ENCODE measurements around the gene TXNDC9.
"Not testable (repeated sequence)": the region's sequence is repeated elsewhere in the genome, so short reads cannot be mapped to it uniquely, and the experiment has no call there.

TXNDC9 gene

GRCh38 chr2:99299580-99299979 lies 36.6 kb downstream of the TXNDC9 start:
- Histone ChIP-seq H3K27me3 (replicated peaks) (no peaks in the 10 kb centered on the region), H3K36me3 (replicated peaks) (no peaks in the 10 kb centered on the region), H3K27ac (no peak overlapping the region), H3K4me3 (ENCODE audit: low read depth, low read length) (no peak overlapping the region)
- no peak for TF ChIP-seq CTCF (IDR thresholded peaks at IDR 0.05; ENCODE audit: low read depth, low read length, missing control alignments)
- DNase-seq: no peak
- in situ Hi-C loops (cut with HindIII; ENCODE audit: low pct_ligation_motif_present, low sequenced_read_pairs): no loop called here

- in situ Hi-C loops (cut with HindIII; ENCODE audit: low pct_ligation_motif_present, low sequenced_read_pairs): no loop called here
- no peak overlapping the region for H3K27ac ChIP-seq
- TF ChIP-seq CTCF (IDR thresholded peaks at IDR 0.05; ENCODE audit: low read depth, low read length, missing control alignments): no peak
- no peak for DNase-seq
- no peak overlapping the region for H3K4me3 ChIP-seq (ENCODE audit: low read depth, low read length)
- H3K36me3 ChIP-seq (replicated peaks): no peaks in the 10 kb centered on the region
- H3K27me3 ChIP-seq (replicated peaks): no peaks in the 10 kb centered on the region
These were observed 38.1 kb downstream of the TXNDC9 start for GRCh38 chr2:99297994-99298393.

GRCh38 chr2:99285526-99285925 lies 50.6 kb downstream of the TXNDC9 start:
- Histone ChIP-seq H3K36me3 (replicated peaks) (no peaks in the 10 kb centered on the region), H3K27ac (no peak overlapping the region), H3K4me3 (ENCODE audit: low read depth, low read length) (no peak overlapping the region), H3K27me3 (replicated peaks) (no peaks in the 10 kb centered on the region)
- no peak for TF ChIP-seq CTCF (IDR thresholded peaks at IDR 0.05; ENCODE audit: low read depth, low read length, missing control alignments)
- in situ Hi-C loops (cut with HindIII; ENCODE audit: low pct_ligation_motif_present, low sequenced_read_pairs): no loop called here
- DNase-seq: no peak

- Histone ChIP-seq H3K4me3 (ENCODE audit: low read depth, low read length) (no peak overlapping the region), H3K27me3 (replicated peaks) (no peaks in the 10 kb centered on the region), H3K36me3 (replicated peaks) (no peaks in the 10 kb centered on the region), H3K27ac (no peak overlapping the region)
- in situ Hi-C loops (cut with HindIII; ENCODE audit: low pct_ligation_motif_present, low sequenced_read_pairs): no loop called here
- no peak for TF ChIP-seq CTCF (IDR thresholded peaks at IDR 0.05; ENCODE audit: low read depth, low read length, missing control alignments)
- no peak for DNase-seq
These were observed 56.0 kb downstream of the TXNDC9 start for GRCh38 chr2:99279969-99280695.

- DNase-seq: peak; percentile 71
- Histone ChIP-seq H3K27ac (no peak overlapping the region), H3K27me3 (replicated peaks) (no peaks in the 10 kb centered on the region), H3K36me3 (replicated peaks) (no peaks in the 10 kb centered on the region), H3K4me3 (ENCODE audit: low read depth, low read length) (peak overlapping the region; percentile 15)
- in situ Hi-C loops (cut with HindIII; ENCODE audit: low pct_ligation_motif_present, low sequenced_read_pairs): no loop called here
- no peak for TF ChIP-seq CTCF (IDR thresholded peaks at IDR 0.05; ENCODE audit: low read depth, low read length, missing control alignments)
These were observed 57.3 kb downstream of the TXNDC9 start for GRCh38 chr2:99278793-99279291.

- DNase-seq; H3K27me3 ChIP-seq (replicated peaks); H3K36me3 ChIP-seq (replicated peaks); H3K4me3 ChIP-seq (ENCODE audit: low read depth, low read length); H3K27ac ChIP-seq; in situ Hi-C loops (cut with HindIII; ENCODE audit: low pct_ligation_motif_present, low sequenced_read_pairs): not testable (repeated sequence)
These were observed 57.9 kb downstream of the TXNDC9 start for GRCh38 chr2:99278195-99278765.

Data from brain microvascular endothelial cell (primary cell).